ENCODE measurements around the gene UMAD1.

DNA sequence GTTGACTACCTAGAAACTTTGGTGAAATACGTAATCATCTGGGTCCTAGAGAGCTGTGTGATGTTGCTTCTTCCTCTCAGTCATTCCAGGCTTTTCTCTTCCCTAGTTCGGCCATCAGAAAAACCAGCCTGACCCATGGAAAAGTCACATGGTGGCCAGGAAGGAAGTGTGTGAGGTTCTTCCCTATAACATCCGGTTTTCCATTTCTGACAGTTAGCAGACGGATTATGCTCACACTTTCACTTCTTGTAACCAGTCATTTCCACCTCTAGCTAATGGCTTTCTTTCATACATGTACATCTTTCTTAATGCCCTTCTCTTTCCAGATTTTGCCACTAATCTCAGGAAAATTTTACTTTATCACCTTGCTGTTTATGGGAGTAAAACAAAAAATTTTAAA, 218.0 kb downstream of the UMAD1 start:
- TF ChIP-seq POLR2A (IDR thresholded peaks at IDR 0.05), result no peak
- TF ChIP-seq, protein P1, sequence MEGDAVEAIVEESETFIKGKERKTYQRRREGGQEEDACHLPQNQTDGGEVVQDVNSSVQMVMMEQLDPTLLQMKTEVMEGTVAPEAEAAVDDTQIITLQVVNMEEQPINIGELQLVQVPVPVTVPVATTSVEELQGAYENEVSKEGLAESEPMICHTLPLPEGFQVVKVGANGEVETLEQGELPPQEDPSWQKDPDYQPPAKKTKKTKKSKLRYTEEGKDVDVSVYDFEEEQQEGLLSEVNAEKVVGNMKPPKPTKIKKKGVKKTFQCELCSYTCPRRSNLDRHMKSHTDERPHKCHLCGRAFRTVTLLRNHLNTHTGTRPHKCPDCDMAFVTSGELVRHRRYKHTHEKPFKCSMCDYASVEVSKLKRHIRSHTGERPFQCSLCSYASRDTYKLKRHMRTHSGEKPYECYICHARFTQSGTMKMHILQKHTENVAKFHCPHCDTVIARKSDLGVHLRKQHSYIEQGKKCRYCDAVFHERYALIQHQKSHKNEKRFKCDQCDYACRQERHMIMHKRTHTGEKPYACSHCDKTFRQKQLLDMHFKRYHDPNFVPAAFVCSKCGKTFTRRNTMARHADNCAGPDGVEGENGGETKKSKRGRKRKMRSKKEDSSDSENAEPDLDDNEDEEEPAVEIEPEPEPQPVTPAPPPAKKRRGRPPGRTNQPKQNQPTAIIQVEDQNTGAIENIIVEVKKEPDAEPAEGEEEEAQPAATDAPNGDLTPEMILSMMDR (IDR thresholded peaks at IDR 0.05), result no peak
